Measurements from ENCODE around the gene INTS1. TPM values are rescaled to one million over a fixed set of nuclear protein-coding genes. Genes with fewer than 3 reads are reported as not detected.

INTS1 gene
- total RNA-seq, 4 donors from 2014 or later: 29.8 to 65.5 (median 41.4) TPM

GRCh38 chr7:1490837-1491236 is 13.4 kb downstream of the INTS1 start:
- H3K9me3 ChIP-seq: no peaks in the 10 kb centered on the region
- H3K4me3 ChIP-seq: no peak overlapping the region
- 77 to 92% methylated on average over 4 to 6 of the region's 19 CpGs for WGBS, 2 donors (ENCODE audit: low coverage in 1 of 2)
- peaks cover 0 to 100% of the 10 kb centered on the region in 2 donors for H3K36me3 ChIP-seq
- no peak for ATAC-seq
- H3K4me1 ChIP-seq: no peaks in the 10 kb centered on the region
- no peak overlapping the region for H3K27ac ChIP-seq
- TF ChIP-seq, protein P1, sequence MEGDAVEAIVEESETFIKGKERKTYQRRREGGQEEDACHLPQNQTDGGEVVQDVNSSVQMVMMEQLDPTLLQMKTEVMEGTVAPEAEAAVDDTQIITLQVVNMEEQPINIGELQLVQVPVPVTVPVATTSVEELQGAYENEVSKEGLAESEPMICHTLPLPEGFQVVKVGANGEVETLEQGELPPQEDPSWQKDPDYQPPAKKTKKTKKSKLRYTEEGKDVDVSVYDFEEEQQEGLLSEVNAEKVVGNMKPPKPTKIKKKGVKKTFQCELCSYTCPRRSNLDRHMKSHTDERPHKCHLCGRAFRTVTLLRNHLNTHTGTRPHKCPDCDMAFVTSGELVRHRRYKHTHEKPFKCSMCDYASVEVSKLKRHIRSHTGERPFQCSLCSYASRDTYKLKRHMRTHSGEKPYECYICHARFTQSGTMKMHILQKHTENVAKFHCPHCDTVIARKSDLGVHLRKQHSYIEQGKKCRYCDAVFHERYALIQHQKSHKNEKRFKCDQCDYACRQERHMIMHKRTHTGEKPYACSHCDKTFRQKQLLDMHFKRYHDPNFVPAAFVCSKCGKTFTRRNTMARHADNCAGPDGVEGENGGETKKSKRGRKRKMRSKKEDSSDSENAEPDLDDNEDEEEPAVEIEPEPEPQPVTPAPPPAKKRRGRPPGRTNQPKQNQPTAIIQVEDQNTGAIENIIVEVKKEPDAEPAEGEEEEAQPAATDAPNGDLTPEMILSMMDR (IDR thresholded peaks at IDR 0.05): no peak
- TF ChIP-seq POLR2AphosphoS5 (IDR thresholded peaks at IDR 0.05) (no peak), EP300 (IDR thresholded peaks at IDR 0.05) (no peak), POLR2A (IDR thresholded peaks at IDR 0.05) (no peak)
- H3K27me3 ChIP-seq: no peaks in the 10 kb centered on the region

DNA sequence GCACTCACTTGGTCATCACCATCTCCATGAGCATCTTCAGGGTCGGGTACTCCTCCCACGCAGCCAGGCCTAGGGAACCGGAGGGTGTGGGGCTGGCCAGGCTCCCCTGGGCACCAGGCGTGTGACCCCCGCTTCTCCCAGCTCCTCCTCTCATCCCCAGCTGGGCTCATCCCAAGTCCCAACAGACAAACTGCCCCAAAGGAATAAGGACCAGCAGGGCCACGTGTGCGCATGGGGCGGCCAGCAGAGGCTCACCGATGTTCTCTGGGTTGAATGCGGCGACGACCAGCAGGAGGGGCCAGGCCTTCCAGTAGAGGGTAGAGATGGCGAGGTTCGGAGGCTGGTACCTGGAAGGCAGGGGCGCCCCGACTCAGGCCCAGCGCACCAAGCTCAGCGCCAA is 14.9 kb downstream of the INTS1 start:
- peaks cover 0 to 100% of the 10 kb centered on the region in 2 donors for H3K36me3 ChIP-seq
- no peak for TF ChIP-seq POLR2A (IDR thresholded peaks at IDR 0.05)
- TF ChIP-seq, protein P1 (IDR thresholded peaks at IDR 0.05): no peak
- TF ChIP-seq EP300 (IDR thresholded peaks at IDR 0.05): no peak
- no peak for TF ChIP-seq POLR2AphosphoS5 (IDR thresholded peaks at IDR 0.05)

GRCh38 chr7:1488016-1488415 is 16.2 kb downstream of the INTS1 start:
- H3K9me3 ChIP-seq: no peaks in the 10 kb centered on the region
- H3K4me3 ChIP-seq: no peak overlapping the region
- no peak overlapping the region for H3K27ac ChIP-seq
- no peaks in the 10 kb centered on the region for H3K27me3 ChIP-seq
- H3K36me3 ChIP-seq: peaks cover 0 to 100% of the 10 kb centered on the region in 2 donors
- H3K4me1 ChIP-seq: no peaks in the 10 kb centered on the region
- TF ChIP-seq POLR2A (IDR thresholded peaks at IDR 0.05): no peak
- TF ChIP-seq POLR2AphosphoS5 (IDR thresholded peaks at IDR 0.05): no peak
- TF ChIP-seq, protein P1 (IDR thresholded peaks at IDR 0.05): no peak
- TF ChIP-seq EP300 (IDR thresholded peaks at IDR 0.05): no peak
- 80% methylated on average over 1 of the region's 20 CpGs; no CpG with 5 or more reads in 1 of the 2 donors for WGBS, 2 donors (ENCODE audit: low coverage in 1 of 2)
- no peak for ATAC-seq

More for the DNA sequence above, 14.9 kb downstream of the INTS1 start:
- Histone ChIP-seq H3K27me3 (no peaks in the 10 kb centered on the region), H3K9me3 (no peaks in the 10 kb centered on the region), H3K4me1 (no peaks in the 10 kb centered on the region), H3K27ac (no peak overlapping the region), H3K4me3 (no peak overlapping the region)
- ATAC-seq: no peak
- WGBS, 2 donors (ENCODE audit: low coverage in 1 of 2): no CpG with 5 or more reads among the region's 18 CpGs

- Histone ChIP-seq H3K9me3 (no peaks in the 10 kb centered on the region), H3K4me1 (no peaks in the 10 kb centered on the region), H3K27me3 (no peaks in the 10 kb centered on the region), H3K36me3 (peaks cover 0 to 100% of the 10 kb centered on the region in 2 donors), H3K27ac (no peak overlapping the region), H3K4me3 (no peak overlapping the region)
- TF ChIP-seq, protein P1 (IDR thresholded peaks at IDR 0.05): no peak
- TF ChIP-seq POLR2AphosphoS5 (IDR thresholded peaks at IDR 0.05): no peak
- TF ChIP-seq POLR2A (IDR thresholded peaks at IDR 0.05): no peak
- TF ChIP-seq EP300 (IDR thresholded peaks at IDR 0.05): no peak
- no peak for ATAC-seq
- WGBS, 2 donors (ENCODE audit: low coverage in 1 of 2): 83% methylated on average over 1 of the region's 25 CpGs; no CpG with 5 or more reads in 1 of the 2 donors
These were observed 16.7 kb downstream of the INTS1 start for GRCh38 chr7:1487466-1487865.

DNA sequence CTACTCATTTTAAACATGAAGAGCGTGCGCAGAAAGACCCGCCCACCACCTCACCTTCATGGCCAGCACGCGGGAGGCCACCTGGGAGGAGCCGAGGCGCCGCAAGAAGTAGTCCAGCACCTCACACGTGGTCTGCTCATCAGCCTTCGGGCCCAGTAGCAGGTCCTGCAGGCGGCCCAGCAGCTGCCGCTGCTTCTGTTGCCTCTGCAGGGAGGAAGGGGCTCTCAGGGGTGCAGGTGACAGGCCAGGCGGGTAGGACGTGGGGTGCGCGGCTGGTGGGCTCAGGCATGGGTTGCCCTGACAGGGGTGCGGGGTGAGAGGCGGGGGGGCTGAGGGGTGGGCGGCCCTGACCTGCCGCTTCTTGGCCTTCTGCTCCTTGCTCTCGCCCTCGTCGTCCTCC is 17.6 kb downstream of the INTS1 start:
- no peak overlapping the region for H3K4me3 ChIP-seq
- no peak for ATAC-seq
- H3K27ac ChIP-seq: no peak overlapping the region
- WGBS, 2 donors (ENCODE audit: low coverage in 1 of 2): 96% methylated on average over 4 of the region's 23 CpGs; no CpG with 5 or more reads in 1 of the 2 donors
- no peak for TF ChIP-seq EP300 (IDR thresholded peaks at IDR 0.05)
- TF ChIP-seq, protein P1 (IDR thresholded peaks at IDR 0.05): no peak
- peaks cover 0 to 100% of the 10 kb centered on the region in 2 donors for H3K36me3 ChIP-seq
- no peaks in the 10 kb centered on the region for H3K4me1 ChIP-seq
- H3K27me3 ChIP-seq: no peaks in the 10 kb centered on the region
- no peaks in the 10 kb centered on the region for H3K9me3 ChIP-seq
